Keratinocyte (primary cell): ENCODE data around the gene INHBC. TPM values are rescaled to one million over a fixed set of nuclear protein-coding genes. Genes with fewer than 3 reads are reported as not detected.

ENCODE experiments used
- DNase-seq: peaks from one replicate; pipeline ENCODE4 v3.0.0-alpha.2; 2011; ENCODE audit warnings: low read depth, missing footprints, low spot score
- FAIRE-seq: peaks from 2 replicates; lab custom pipeline; 2011; peaks lifted over from hg19 to GRCh38; lab: Jason Lieb, UNC
- H2AFZ ChIP-seq: 2 replicates; pipeline ENCODE4 v1.6.0; 2012; ENCODE audit warnings: low read length, control low read depth, inconsistent platforms; ENCODE audit not compliant: control insufficient read depth
- H3K27ac ChIP-seq: 2 replicates; pipeline ENCODE4 v1.5.1; 2011; ENCODE audit warnings: low read length; ENCODE audit not compliant: control insufficient read depth, insufficient read depth
- H3K27me3 ChIP-seq: 3 replicates; pipeline ENCODE4 v1.6.0; 2011; ENCODE audit warnings: low read length; ENCODE audit not compliant: control insufficient read depth, insufficient read depth; ENCODE audit errors: extremely low read depth
- H3K36me3 ChIP-seq, 2 experiments: 2 replicates in 1 of 2; 3 replicates in 1 of 2; pipeline ENCODE4 v1.5.1; 2011; ENCODE audit warnings: low read length in 2 of 2, mild to moderate bottlenecking in 1 of 2; ENCODE audit not compliant: control insufficient read depth in 2 of 2, insufficient read depth in 2 of 2; ENCODE audit errors: extremely low read depth in 1 of 2
- H3K4me1 ChIP-seq: 3 replicates; pipeline ENCODE4 v1.5.1; 2011; ENCODE audit warnings: low read length; ENCODE audit not compliant: control insufficient read depth, insufficient read depth; ENCODE audit errors: extremely low read depth
- H3K4me2 ChIP-seq: 3 replicates; pipeline ENCODE4 v1.6.0; 2011; ENCODE audit warnings: low read depth, low read length; ENCODE audit not compliant: control insufficient read depth, insufficient read depth; ENCODE audit errors: extremely low read depth
- H3K4me3 ChIP-seq, 3 experiments: fragments of 200-600 bp in 1 of 3; sonication (generic) in 1 of 3; 2 replicates in 2 of 3; 3 replicates in 1 of 3; pipeline ENCODE4 v1.5.1; 2011 to 2016; ENCODE audit warnings: low read length in 3 of 3, mild to moderate bottlenecking in 3 of 3, control low read depth in 2 of 3, inconsistent platforms in 1 of 3, low read depth in 1 of 3, mixed read lengths in 1 of 3, mixed run types in 1 of 3, moderate library complexity in 1 of 3; ENCODE audit not compliant: control insufficient read depth in 2 of 3, insufficient read depth in 2 of 3; ENCODE audit errors: extremely low read depth in 1 of 3
- H3K79me2 ChIP-seq: 2 replicates; pipeline ENCODE4 v1.6.0; 2012; ENCODE audit warnings: low read length; ENCODE audit not compliant: control insufficient read depth, insufficient read depth
- H3K9ac ChIP-seq: 3 replicates; pipeline ENCODE4 v1.6.0; 2011; ENCODE audit warnings: low read length; ENCODE audit not compliant: control insufficient read depth, insufficient read depth; ENCODE audit errors: extremely low read depth
- H3K9me1 ChIP-seq: 3 replicates; pipeline ENCODE4 v1.6.0; 2011; ENCODE audit warnings: low read length; ENCODE audit not compliant: control insufficient read depth, insufficient read depth; ENCODE audit errors: extremely low read depth
- H3K9me3 ChIP-seq: 2 replicates; pipeline ENCODE4 v1.5.1; 2012; ENCODE audit warnings: low read depth, low read length; ENCODE audit not compliant: control insufficient read depth
- H4K20me1 ChIP-seq: 3 replicates; pipeline ENCODE4 v1.6.0; 2011; ENCODE audit warnings: low read length; ENCODE audit not compliant: control insufficient read depth, insufficient read depth; ENCODE audit errors: extremely low read depth
- EZH2 ChIP-seq: IDR thresholded peaks from one replicate; pipeline ENCODE4 v1.6.1; 2012; ENCODE audit warnings: inconsistent platforms, mild to moderate bottlenecking, low read length, moderate library complexity
- dilution Hi-C: fragments of 300-500 bp; cut with MboI; formaldehyde crosslinking; loops from one replicate; pipeline ENCODE4 v1.7.0; 2020; ENCODE audit warnings: low sequenced_read_pairs; ENCODE audit not compliant: extremely low pct_ligation_motif_present
- polyA plus RNA-seq, 5 experiments: library from polyadenylated mRNA; depleted of rRNA in 3 of 5; stranded (reverse) in 3 of 5; stranded (forward) in 1 of 5; unstranded in 1 of 5; fragments of >200 nt; gene quantifications; 1 replicate in 1 of 5; 2 replicates in 3 of 5; 3 replicates in 1 of 5; pipeline versions ENCODE4 v1.2.1 to v1.2.3, GENCODE V29; 2011 to 2012; ENCODE audit warnings: missing spikeins in 2 of 5, low read depth in 1 of 5, low replicate concordance in 1 of 5
- TF ChIP-seq, protein P1 (sequence below), 3 experiments: IDR thresholded peaks in 1 of 3; conservative IDR thresholded peaks in 1 of 3; optimal IDR thresholded peaks in 1 of 3; 2 replicates in 2 of 3; 3 replicates in 1 of 3; pipeline versions ENCODE3 to v1.5.1; 2011; ENCODE audit warnings: low read length in 3 of 3, mild to moderate bottlenecking in 3 of 3, moderate library complexity in 2 of 3, control low read depth in 1 of 3, inconsistent platforms in 1 of 3; ENCODE audit not compliant: insufficient read depth in 2 of 3; ENCODE audit errors: extremely low read depth in 1 of 3

Gene INHBC
- polyA plus RNA-seq, 1 donor (not counting 4 experiments of a cell fraction or from before 2014, with no cell fraction given), result 0.04 TPM

- H3K9me3 ChIP-seq, result no peaks in the 10 kb centered on the region
- peak overlapping the region; percentile 16 to 96 (median 61) for H3K4me3 ChIP-seq
- no peaks in the 10 kb centered on the region for H3K9me1 ChIP-seq
- H3K27ac ChIP-seq, result no peak overlapping the region
- H3K4me2 ChIP-seq, result peak overlapping the region; percentile 97
- TF ChIP-seq EZH2, result no peak
- TF ChIP-seq, protein P1, sequence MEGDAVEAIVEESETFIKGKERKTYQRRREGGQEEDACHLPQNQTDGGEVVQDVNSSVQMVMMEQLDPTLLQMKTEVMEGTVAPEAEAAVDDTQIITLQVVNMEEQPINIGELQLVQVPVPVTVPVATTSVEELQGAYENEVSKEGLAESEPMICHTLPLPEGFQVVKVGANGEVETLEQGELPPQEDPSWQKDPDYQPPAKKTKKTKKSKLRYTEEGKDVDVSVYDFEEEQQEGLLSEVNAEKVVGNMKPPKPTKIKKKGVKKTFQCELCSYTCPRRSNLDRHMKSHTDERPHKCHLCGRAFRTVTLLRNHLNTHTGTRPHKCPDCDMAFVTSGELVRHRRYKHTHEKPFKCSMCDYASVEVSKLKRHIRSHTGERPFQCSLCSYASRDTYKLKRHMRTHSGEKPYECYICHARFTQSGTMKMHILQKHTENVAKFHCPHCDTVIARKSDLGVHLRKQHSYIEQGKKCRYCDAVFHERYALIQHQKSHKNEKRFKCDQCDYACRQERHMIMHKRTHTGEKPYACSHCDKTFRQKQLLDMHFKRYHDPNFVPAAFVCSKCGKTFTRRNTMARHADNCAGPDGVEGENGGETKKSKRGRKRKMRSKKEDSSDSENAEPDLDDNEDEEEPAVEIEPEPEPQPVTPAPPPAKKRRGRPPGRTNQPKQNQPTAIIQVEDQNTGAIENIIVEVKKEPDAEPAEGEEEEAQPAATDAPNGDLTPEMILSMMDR (optimal IDR thresholded peaks at IDR 0.05 in 1 of 3, IDR thresholded peaks at IDR 0.05 in 1 of 3, conservative IDR thresholded peaks at IDR 0.05 in 1 of 3; ENCODE audit: extremely low read depth in 1 of 3, insufficient read depth in 2 of 3, low read length in 3 of 3), result no peak
- dilution Hi-C loops, result no loop called here
- H4K20me1 ChIP-seq, result no peaks in the 10 kb centered on the region
- peaks cover 18% of the 10 kb centered on the region for H3K27me3 ChIP-seq
- no peak overlapping the region for H2AFZ ChIP-seq
- no peak for FAIRE-seq
- no peak for DNase-seq
- H3K4me1 ChIP-seq, result peaks cover 40% of the 10 kb centered on the region
- no peaks in the 10 kb centered on the region for H3K36me3 ChIP-seq
- no peaks in the 10 kb centered on the region for H3K79me2 ChIP-seq
- H3K9ac ChIP-seq, result no peak overlapping the region
Measured at GRCh38 chr12:57460841-57461275, 26.3 kb downstream of the INHBC start.

DNA sequence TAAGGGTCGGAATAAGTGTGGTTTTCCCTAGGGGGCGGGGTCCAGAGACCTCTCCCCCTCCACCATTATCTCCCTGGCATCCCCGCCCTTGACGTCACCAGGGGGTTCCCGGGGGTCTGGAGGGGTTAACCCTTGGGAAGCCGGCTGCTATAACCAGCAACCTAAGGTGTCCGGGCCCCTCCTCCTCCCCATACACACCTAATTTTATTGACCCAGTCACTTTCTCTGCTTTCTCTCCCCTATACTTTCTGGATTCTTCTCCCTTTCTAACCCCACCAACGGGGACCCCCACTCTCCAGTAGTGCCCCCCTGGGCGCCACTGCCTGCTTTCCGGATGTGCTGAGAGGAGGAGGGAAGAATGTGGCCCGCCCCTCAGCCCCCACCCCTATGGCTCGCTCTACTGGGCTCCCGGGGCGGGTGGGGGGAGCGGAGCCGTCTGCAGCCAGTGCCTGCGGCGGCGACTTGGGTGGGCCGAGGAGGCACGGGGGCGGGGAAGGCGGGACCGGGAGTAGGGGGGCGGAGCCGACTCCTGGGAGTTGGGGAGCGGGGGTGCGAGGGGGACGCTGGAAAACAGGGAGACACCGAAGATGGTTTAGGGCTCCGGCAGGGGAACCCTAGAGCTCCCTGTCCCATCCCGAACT, 26.8 kb downstream of the INHBC start:
- peak; percentile 33 for DNase-seq
- H3K9ac ChIP-seq, result peak overlapping the region; percentile 76
- H3K27ac ChIP-seq, result peak overlapping the region; percentile 36

More for the DNA sequence above, 26.8 kb downstream of the INHBC start:
- dilution Hi-C loops, result no loop called here
- Histone ChIP-seq H3K4me1 (peaks cover 35% of the 10 kb centered on the region), H3K27me3 (peaks cover 22% of the 10 kb centered on the region), H3K4me2 (peak overlapping the region; percentile 97), H3K9me1 (no peaks in the 10 kb centered on the region), H3K36me3 (no peaks in the 10 kb centered on the region), H3K79me2 (no peaks in the 10 kb centered on the region), H3K9me3 (no peaks in the 10 kb centered on the region), H3K4me3 (peak overlapping the region; percentile 61 to 96 (median 86)), H2AFZ (peak overlapping the region; percentile 81), H4K20me1 (no peaks in the 10 kb centered on the region)
- no peak for FAIRE-seq
- TF ChIP-seq EZH2, result no peak
- TF ChIP-seq, protein P1 (optimal IDR thresholded peaks at IDR 0.05 in 1 of 3, IDR thresholded peaks at IDR 0.05 in 1 of 3, conservative IDR thresholded peaks at IDR 0.05 in 1 of 3; ENCODE audit: extremely low read depth in 1 of 3, insufficient read depth in 2 of 3, low read length in 3 of 3), result no peak
